Mammary epithelial cell (primary cell): Measurements from ENCODE around the gene GPR108.

Experiments used
- CTCF ChIP-seq, 2 donors: IDR thresholded peaks in 1 of 2; conservative IDR thresholded peaks in 1 of 2; 2 replicates each; pipeline ENCODE4 v1.5.1; 2011 to 2012; ENCODE audit warnings: inconsistent platforms in 2 of 2, low read length in 2 of 2, mild to moderate bottlenecking in 2 of 2, control low read depth in 1 of 2, low read depth in 1 of 2; ENCODE audit not compliant: insufficient read depth in 1 of 2; ENCODE audit errors: extremely low read depth in 1 of 2
- EZH2 ChIP-seq: IDR thresholded peaks from 2 replicates; pipeline ENCODE4 v1.6.1; 2012; ENCODE audit warnings: low read length, inconsistent platforms, borderline replicate concordance

- TF ChIP-seq CTCF (conservative IDR thresholded peaks at IDR 0.05 in 1 of 2, IDR thresholded peaks at IDR 0.05 in 1 of 2; ENCODE audit: extremely low read depth in 1 of 2, insufficient read depth in 1 of 2, low read depth in 1 of 2, low read length in 2 of 2) (no peak), EZH2 (no peak)
Observed at GRCh38 chr19:6692027-6692426, 45.4 kb downstream of the GPR108 start.
